ENCODE data around the gene TULP1.

The TULP1 gene

GRCh38 chr6:35483893-35484645 lies 28.6 kb downstream of the TULP1 start:
- H3K36me3 ChIP-seq (ENCODE audit: insufficient read depth, low read length) = no peaks in the 10 kb centered on the region
- H4K20me1 ChIP-seq (ENCODE audit: insufficient read depth, low read length, poor library complexity, severe bottlenecking) = no peaks in the 10 kb centered on the region
- H3K4me3 ChIP-seq (ENCODE audit: low read length, poor library complexity, severe bottlenecking) = no peak overlapping the region
- no peaks in the 10 kb centered on the region for H3K9me2 ChIP-seq (replicated peaks; ENCODE audit: low read depth, low read length)
- TF ChIP-seq CTCF (conservative IDR thresholded peaks at IDR 0.05; ENCODE audit: low read length) (no peak), EZH2phosphoT487 (IDR thresholded peaks at IDR 0.05; ENCODE audit: borderline replicate concordance) (no peak)
- no peaks in the 10 kb centered on the region for H3K79me2 ChIP-seq (ENCODE audit: insufficient read depth, low read length)
- no peaks in the 10 kb centered on the region for H3K4me1 ChIP-seq (ENCODE audit: insufficient read depth, low read length, poor library complexity, severe bottlenecking)
- H2AFZ ChIP-seq (ENCODE audit: low read length) = no peak overlapping the region
- H3F3A ChIP-seq (ENCODE audit: low read depth) = no peaks in the 10 kb centered on the region
- no peaks in the 10 kb centered on the region for H3K9me3 ChIP-seq (ENCODE audit: insufficient read depth, low read depth, low read length)
- H3K27me3 ChIP-seq (ENCODE audit: insufficient read depth, low read length, poor library complexity, severe bottlenecking) = no peaks in the 10 kb centered on the region
- H3K9ac ChIP-seq (ENCODE audit: low read depth, low read length, poor library complexity, severe bottlenecking) = no peak overlapping the region
- H3K4me2 ChIP-seq (ENCODE audit: low read depth, low read length, poor library complexity, severe bottlenecking) = no peak overlapping the region

GRCh38 chr6:35483490-35483889 lies 29.2 kb downstream of the TULP1 start:
- no peak overlapping the region for H3K9ac ChIP-seq (ENCODE audit: low read depth, low read length, poor library complexity, severe bottlenecking)
- H3K4me2 ChIP-seq (ENCODE audit: low read depth, low read length, poor library complexity, severe bottlenecking) = no peak overlapping the region
- no peaks in the 10 kb centered on the region for H3K9me2 ChIP-seq (replicated peaks; ENCODE audit: low read depth, low read length)
- no peaks in the 10 kb centered on the region for H3F3A ChIP-seq (ENCODE audit: low read depth)
- no peaks in the 10 kb centered on the region for H3K36me3 ChIP-seq (ENCODE audit: insufficient read depth, low read length)
- H3K27me3 ChIP-seq (ENCODE audit: insufficient read depth, low read length, poor library complexity, severe bottlenecking) = no peaks in the 10 kb centered on the region
- no peak overlapping the region for H2AFZ ChIP-seq (ENCODE audit: low read length)
- H3K79me2 ChIP-seq (ENCODE audit: insufficient read depth, low read length) = no peaks in the 10 kb centered on the region
- H3K9me3 ChIP-seq (ENCODE audit: insufficient read depth, low read depth, low read length) = no peaks in the 10 kb centered on the region
- H3K4me1 ChIP-seq (ENCODE audit: insufficient read depth, low read length, poor library complexity, severe bottlenecking) = no peaks in the 10 kb centered on the region
- TF ChIP-seq EZH2phosphoT487 (IDR thresholded peaks at IDR 0.05; ENCODE audit: borderline replicate concordance) (no peak), CTCF (conservative IDR thresholded peaks at IDR 0.05; ENCODE audit: low read length) (no peak)
- no peak overlapping the region for H3K4me3 ChIP-seq (ENCODE audit: low read length, poor library complexity, severe bottlenecking)
- H4K20me1 ChIP-seq (ENCODE audit: insufficient read depth, low read length, poor library complexity, severe bottlenecking) = no peaks in the 10 kb centered on the region

- no peaks in the 10 kb centered on the region for H3K27me3 ChIP-seq (ENCODE audit: insufficient read depth, low read length, poor library complexity, severe bottlenecking)
- H3K4me2 ChIP-seq (ENCODE audit: low read depth, low read length, poor library complexity, severe bottlenecking) = no peak overlapping the region
- no peaks in the 10 kb centered on the region for H3K9me2 ChIP-seq (replicated peaks; ENCODE audit: low read depth, low read length)
- no peak overlapping the region for H3K4me3 ChIP-seq (ENCODE audit: low read length, poor library complexity, severe bottlenecking)
- H2AFZ ChIP-seq (ENCODE audit: low read length) = no peak overlapping the region
- H4K20me1 ChIP-seq (ENCODE audit: insufficient read depth, low read length, poor library complexity, severe bottlenecking) = no peaks in the 10 kb centered on the region
- no peak overlapping the region for H3K9ac ChIP-seq (ENCODE audit: low read depth, low read length, poor library complexity, severe bottlenecking)
- no peak for TF ChIP-seq CTCF (conservative IDR thresholded peaks at IDR 0.05; ENCODE audit: low read length)
- no peak for TF ChIP-seq EZH2phosphoT487 (IDR thresholded peaks at IDR 0.05; ENCODE audit: borderline replicate concordance)
- H3K79me2 ChIP-seq (ENCODE audit: insufficient read depth, low read length) = no peaks in the 10 kb centered on the region
- no peaks in the 10 kb centered on the region for H3K4me1 ChIP-seq (ENCODE audit: insufficient read depth, low read length, poor library complexity, severe bottlenecking)
- H3F3A ChIP-seq (ENCODE audit: low read depth) = no peaks in the 10 kb centered on the region
- H3K36me3 ChIP-seq (ENCODE audit: insufficient read depth, low read length) = no peaks in the 10 kb centered on the region
- H3K9me3 ChIP-seq (ENCODE audit: insufficient read depth, low read depth, low read length) = no peaks in the 10 kb centered on the region
Observed at GRCh38 chr6:35483062-35483461, 29.6 kb downstream of the TULP1 start.

Data from Loucy (cell line).